ENCODE measurements around the gene PAGR1.

Gene PAGR1

DNA sequence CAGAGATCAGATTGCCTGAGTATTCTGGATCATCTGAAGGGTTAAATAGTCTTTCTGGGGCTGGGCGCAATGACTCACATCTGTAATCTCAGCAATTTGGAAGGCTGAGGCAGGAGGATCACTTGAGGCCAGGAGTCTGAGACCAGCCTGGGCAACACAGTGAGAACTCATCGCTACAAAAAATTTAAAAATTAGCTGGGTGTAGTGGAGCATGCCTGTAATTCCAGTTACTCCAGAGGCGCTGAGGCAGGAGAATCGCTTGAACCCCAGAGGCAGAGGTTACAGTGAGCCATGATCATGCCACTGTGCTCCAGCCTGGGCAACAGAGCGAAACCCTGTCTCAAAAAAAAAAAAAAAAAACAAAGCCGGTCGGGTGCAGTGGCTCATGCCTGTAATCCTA, 20.0 kb downstream of the PAGR1 start:
- no peaks in the 10 kb centered on the region for H3K9me3 ChIP-seq (ENCODE audit: control insufficient read depth in 2 of 2, low read length in 2 of 2)
- H3K4me3 ChIP-seq (ENCODE audit: low read length in 2 of 2) = no peak overlapping the region
- no peak overlapping the region for H3K9ac ChIP-seq (ENCODE audit: low read depth in 1 of 2, low read length in 2 of 2)
- no peaks in the 10 kb centered on the region for H3K27me3 ChIP-seq (ENCODE audit: control insufficient read depth in 2 of 2, insufficient read depth in 2 of 2, low read length in 2 of 2)
- H3K36me3 ChIP-seq (ENCODE audit: control insufficient read depth in 2 of 2, insufficient read depth in 2 of 2, low read length in 2 of 2) = peaks cover 65 to 77% of the 10 kb centered on the region in 2 donors
- H3K4me1 ChIP-seq (ENCODE audit: control insufficient read depth in 2 of 2, insufficient read depth in 2 of 2, low read length in 2 of 2) = no peaks in the 10 kb centered on the region
- no peak overlapping the region for H3K27ac ChIP-seq (ENCODE audit: low read depth in 2 of 2, low read length in 2 of 2)

DNA sequence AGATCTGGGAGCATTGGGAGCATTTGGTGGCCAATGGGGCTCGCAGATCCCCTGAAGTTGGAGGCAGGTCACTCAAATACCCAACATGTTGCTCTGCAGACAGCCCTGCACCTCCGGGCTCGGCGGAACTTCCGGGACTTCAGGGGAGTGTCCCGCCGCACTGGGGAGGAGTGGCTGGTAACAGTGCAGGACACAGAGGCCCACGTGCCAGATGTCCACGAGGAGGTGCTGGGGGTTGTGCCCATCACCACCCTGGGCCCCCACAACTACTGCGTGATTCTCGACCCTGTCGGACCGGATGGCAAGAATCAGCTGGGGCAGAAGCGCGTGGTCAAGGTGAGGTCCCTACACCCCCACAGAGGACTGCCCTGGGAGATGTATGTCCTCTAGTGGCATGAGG, 20.7 kb downstream of the PAGR1 start:
- H3K27ac ChIP-seq (ENCODE audit: low read depth in 2 of 2, low read length in 2 of 2) = no peak overlapping the region
- H3K9me3 ChIP-seq (ENCODE audit: control insufficient read depth in 2 of 2, low read length in 2 of 2) = no peaks in the 10 kb centered on the region
- H3K36me3 ChIP-seq (ENCODE audit: control insufficient read depth in 2 of 2, insufficient read depth in 2 of 2, low read length in 2 of 2) = peaks cover 67 to 79% of the 10 kb centered on the region in 2 donors
- H3K4me3 ChIP-seq (ENCODE audit: low read length in 2 of 2) = no peak overlapping the region
- H3K9ac ChIP-seq (ENCODE audit: low read depth in 1 of 2, low read length in 2 of 2) = no peak overlapping the region
- no peaks in the 10 kb centered on the region for H3K4me1 ChIP-seq (ENCODE audit: control insufficient read depth in 2 of 2, insufficient read depth in 2 of 2, low read length in 2 of 2)
- no peaks in the 10 kb centered on the region for H3K27me3 ChIP-seq (ENCODE audit: control insufficient read depth in 2 of 2, insufficient read depth in 2 of 2, low read length in 2 of 2)

DNA sequence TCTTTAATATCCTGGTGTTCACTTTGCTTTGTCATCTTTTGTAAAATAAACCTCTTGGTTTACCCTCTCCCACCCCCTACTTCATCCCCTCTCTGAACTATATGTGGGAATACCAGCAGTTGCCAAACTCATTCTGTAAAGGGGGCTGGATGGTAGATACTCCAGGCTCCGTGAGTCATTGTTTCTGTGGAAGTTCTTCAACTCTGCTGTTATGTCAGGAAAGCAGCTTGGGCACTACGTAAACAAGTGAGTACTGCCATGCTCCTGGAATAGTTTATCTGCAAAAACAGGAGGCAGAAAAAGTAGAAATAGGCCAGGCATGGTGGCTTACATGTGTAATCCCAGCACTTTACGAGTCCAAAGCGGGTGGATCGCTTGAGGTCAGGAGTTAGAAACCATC, 21.9 kb downstream of the PAGR1 start:
- H3K27me3 ChIP-seq (ENCODE audit: control insufficient read depth in 2 of 2, insufficient read depth in 2 of 2, low read length in 2 of 2) = no peaks in the 10 kb centered on the region
- peaks cover 72 to 84% of the 10 kb centered on the region in 2 donors for H3K36me3 ChIP-seq (ENCODE audit: control insufficient read depth in 2 of 2, insufficient read depth in 2 of 2, low read length in 2 of 2)
- H3K4me3 ChIP-seq (ENCODE audit: low read length in 2 of 2) = no peak overlapping the region
- no peak overlapping the region for H3K27ac ChIP-seq (ENCODE audit: low read depth in 2 of 2, low read length in 2 of 2)
- H3K9me3 ChIP-seq (ENCODE audit: control insufficient read depth in 2 of 2, low read length in 2 of 2) = no peaks in the 10 kb centered on the region
- H3K4me1 ChIP-seq (ENCODE audit: control insufficient read depth in 2 of 2, insufficient read depth in 2 of 2, low read length in 2 of 2) = no peaks in the 10 kb centered on the region
- H3K9ac ChIP-seq (ENCODE audit: low read depth in 1 of 2, low read length in 2 of 2) = no peak overlapping the region

DNA sequence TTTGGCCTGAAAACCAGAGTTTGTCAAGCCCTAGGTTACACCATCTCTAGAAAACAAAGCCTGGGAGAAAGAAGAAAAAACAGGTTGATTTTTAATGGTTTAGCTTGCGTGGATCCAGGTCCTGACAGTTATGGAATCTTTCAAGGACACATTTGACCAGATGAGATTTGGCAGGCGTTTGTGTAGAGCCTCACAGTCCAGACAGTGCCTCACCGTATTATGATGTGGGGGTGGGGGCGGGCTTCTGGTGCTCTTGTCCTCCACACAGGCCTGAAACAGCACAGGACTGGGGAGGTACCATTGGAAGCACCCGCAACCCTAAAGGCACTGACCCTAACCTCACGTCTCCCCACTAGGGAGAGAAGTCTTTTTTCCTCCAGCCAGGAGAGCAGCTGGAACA, 23.9 kb downstream of the PAGR1 start:
- no peak overlapping the region for H3K4me3 ChIP-seq (ENCODE audit: low read length in 2 of 2)
- H3K9ac ChIP-seq (ENCODE audit: low read depth in 1 of 2, low read length in 2 of 2) = no peak overlapping the region
- H3K36me3 ChIP-seq (ENCODE audit: control insufficient read depth in 2 of 2, insufficient read depth in 2 of 2, low read length in 2 of 2) = peaks cover 72 to 86% of the 10 kb centered on the region in 2 donors
- H3K9me3 ChIP-seq (ENCODE audit: control insufficient read depth in 2 of 2, low read length in 2 of 2) = no peaks in the 10 kb centered on the region
- no peaks in the 10 kb centered on the region for H3K4me1 ChIP-seq (ENCODE audit: control insufficient read depth in 2 of 2, insufficient read depth in 2 of 2, low read length in 2 of 2)
- no peaks in the 10 kb centered on the region for H3K27me3 ChIP-seq (ENCODE audit: control insufficient read depth in 2 of 2, insufficient read depth in 2 of 2, low read length in 2 of 2)
- no peak overlapping the region for H3K27ac ChIP-seq (ENCODE audit: low read depth in 2 of 2, low read length in 2 of 2)

DNA sequence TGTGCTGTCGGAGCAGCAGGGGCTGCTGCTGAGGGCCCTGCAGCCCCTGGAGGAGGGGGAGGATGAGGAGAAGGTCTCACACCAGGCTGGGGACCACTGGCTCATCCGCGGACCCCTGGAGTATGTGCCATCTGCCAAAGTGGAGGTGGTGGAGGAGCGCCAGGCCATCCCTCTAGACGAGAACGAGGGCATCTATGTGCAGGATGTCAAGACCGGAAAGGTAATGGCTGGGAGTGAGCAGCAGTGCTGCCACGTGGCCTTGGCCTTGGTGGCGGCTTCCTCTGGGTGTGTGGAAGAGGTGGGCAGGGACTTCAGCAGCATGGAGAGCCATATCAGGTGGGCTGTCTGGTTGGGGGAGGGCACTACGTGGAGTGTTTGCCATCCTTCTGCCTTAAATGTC, 24.3 kb downstream of the PAGR1 start:
- no peak overlapping the region for H3K27ac ChIP-seq (ENCODE audit: low read depth in 2 of 2, low read length in 2 of 2)
- H3K36me3 ChIP-seq (ENCODE audit: control insufficient read depth in 2 of 2, insufficient read depth in 2 of 2, low read length in 2 of 2) = peaks cover 73 to 85% of the 10 kb centered on the region in 2 donors
- no peak overlapping the region for H3K9ac ChIP-seq (ENCODE audit: low read depth in 1 of 2, low read length in 2 of 2)
- no peaks in the 10 kb centered on the region for H3K9me3 ChIP-seq (ENCODE audit: control insufficient read depth in 2 of 2, low read length in 2 of 2)
- no peaks in the 10 kb centered on the region for H3K4me1 ChIP-seq (ENCODE audit: control insufficient read depth in 2 of 2, insufficient read depth in 2 of 2, low read length in 2 of 2)
- no peaks in the 10 kb centered on the region for H3K27me3 ChIP-seq (ENCODE audit: control insufficient read depth in 2 of 2, insufficient read depth in 2 of 2, low read length in 2 of 2)
- no peak overlapping the region for H3K4me3 ChIP-seq (ENCODE audit: low read length in 2 of 2)

DNA sequence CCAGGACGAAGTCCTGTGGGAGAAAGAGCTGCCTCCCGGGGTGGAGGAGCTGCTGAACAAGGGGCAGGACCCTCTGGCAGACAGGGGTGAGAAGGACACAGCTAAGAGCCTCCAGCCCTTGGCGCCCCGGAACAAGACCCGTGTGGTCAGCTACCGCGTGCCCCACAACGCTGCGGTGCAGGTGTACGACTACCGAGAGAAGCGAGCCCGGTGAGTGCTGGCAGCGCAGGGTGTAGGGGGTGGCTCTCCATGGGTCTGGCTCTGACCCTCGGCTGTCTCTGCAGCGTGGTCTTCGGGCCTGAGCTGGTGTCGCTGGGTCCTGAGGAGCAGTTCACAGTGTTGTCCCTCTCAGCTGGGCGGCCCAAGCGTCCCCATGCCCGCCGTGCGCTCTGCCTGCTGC, 25.7 kb downstream of the PAGR1 start:
- no peaks in the 10 kb centered on the region for H3K27me3 ChIP-seq (ENCODE audit: control insufficient read depth in 2 of 2, insufficient read depth in 2 of 2, low read length in 2 of 2)
- no peaks in the 10 kb centered on the region for H3K9me3 ChIP-seq (ENCODE audit: control insufficient read depth in 2 of 2, low read length in 2 of 2)
- no peak overlapping the region for H3K4me3 ChIP-seq (ENCODE audit: low read length in 2 of 2)
- H3K9ac ChIP-seq (ENCODE audit: low read depth in 1 of 2, low read length in 2 of 2) = no peak overlapping the region
- H3K4me1 ChIP-seq (ENCODE audit: control insufficient read depth in 2 of 2, insufficient read depth in 2 of 2, low read length in 2 of 2) = no peaks in the 10 kb centered on the region
- H3K36me3 ChIP-seq (ENCODE audit: control insufficient read depth in 2 of 2, insufficient read depth in 2 of 2, low read length in 2 of 2) = peaks cover 81 to 87% of the 10 kb centered on the region in 2 donors
- no peak overlapping the region for H3K27ac ChIP-seq (ENCODE audit: low read depth in 2 of 2, low read length in 2 of 2)

DNA sequence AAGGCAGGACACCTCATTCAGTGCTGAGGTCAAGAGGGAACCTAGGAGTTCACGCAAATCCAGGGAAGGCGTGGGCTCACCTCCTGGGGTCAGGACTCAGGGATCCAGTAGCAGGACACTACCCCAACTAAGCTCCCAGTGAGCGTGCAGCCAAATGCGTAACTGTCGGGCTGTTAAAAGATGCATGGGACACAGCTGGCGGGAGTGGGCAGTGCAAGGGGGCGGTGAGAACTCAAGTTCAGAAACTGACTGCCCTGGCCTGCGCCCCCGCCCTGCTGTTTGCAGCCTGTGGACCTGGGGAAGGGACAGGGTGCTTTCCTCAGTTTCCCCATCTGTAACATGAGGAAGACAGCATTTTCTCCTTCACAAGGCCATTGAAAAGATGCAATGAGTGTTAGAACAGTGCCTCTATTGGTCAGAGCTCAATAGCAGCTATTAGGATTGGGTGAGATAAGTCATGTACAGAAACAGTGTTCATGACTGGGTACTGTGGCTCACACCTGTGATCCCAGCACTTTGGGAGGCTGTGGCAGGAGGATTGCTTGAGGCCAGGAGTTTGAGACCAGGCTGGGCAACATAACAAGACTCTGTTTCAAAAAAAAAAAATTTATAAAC, 26.9 kb downstream of the PAGR1 start:
- Histone ChIP-seq H3K4me1 (ENCODE audit: control insufficient read depth in 2 of 2, insufficient read depth in 2 of 2, low read length in 2 of 2) (no peaks in the 10 kb centered on the region), H3K9me3 (ENCODE audit: control insufficient read depth in 2 of 2, low read length in 2 of 2) (no peaks in the 10 kb centered on the region), H3K36me3 (ENCODE audit: control insufficient read depth in 2 of 2, insufficient read depth in 2 of 2, low read length in 2 of 2) (peaks cover 82 to 86% of the 10 kb centered on the region in 2 donors), H3K27ac (ENCODE audit: low read depth in 2 of 2, low read length in 2 of 2) (no peak overlapping the region), H3K27me3 (ENCODE audit: control insufficient read depth in 2 of 2, insufficient read depth in 2 of 2, low read length in 2 of 2) (no peaks in the 10 kb centered on the region), H3K9ac (ENCODE audit: low read depth in 1 of 2, low read length in 2 of 2) (no peak overlapping the region), H3K4me3 (ENCODE audit: low read length in 2 of 2) (no peak overlapping the region)

DNA sequence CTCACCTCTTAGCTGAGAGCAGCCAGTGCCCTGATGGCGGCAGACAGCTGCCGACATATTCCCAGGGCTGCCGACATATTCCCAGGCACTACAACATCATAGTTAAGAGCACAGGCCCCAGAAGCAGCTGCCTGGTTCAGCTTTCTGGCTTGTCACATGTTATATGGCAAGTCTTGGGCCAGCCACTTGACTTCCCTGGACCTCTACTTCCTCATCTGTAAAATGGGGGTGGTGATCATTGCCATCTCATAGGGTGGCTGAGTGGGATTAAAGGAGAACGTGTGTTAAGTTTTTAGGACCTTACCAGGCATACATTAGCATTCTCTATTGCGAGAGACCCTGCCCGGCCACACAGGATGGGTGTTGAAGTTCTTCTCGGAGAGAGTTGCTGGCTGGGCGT, 28.0 kb downstream of the PAGR1 start:
- no peak overlapping the region for H3K4me3 ChIP-seq (ENCODE audit: low read length in 2 of 2)
- no peaks in the 10 kb centered on the region for H3K9me3 ChIP-seq (ENCODE audit: control insufficient read depth in 2 of 2, low read length in 2 of 2)
- H3K27ac ChIP-seq (ENCODE audit: low read depth in 2 of 2, low read length in 2 of 2) = no peak overlapping the region
- H3K4me1 ChIP-seq (ENCODE audit: control insufficient read depth in 2 of 2, insufficient read depth in 2 of 2, low read length in 2 of 2) = peaks cover 0 to 2% of the 10 kb centered on the region in 2 donors
- no peak overlapping the region for H3K9ac ChIP-seq (ENCODE audit: low read depth in 1 of 2, low read length in 2 of 2)
- peaks cover 75 to 82% of the 10 kb centered on the region in 2 donors for H3K36me3 ChIP-seq (ENCODE audit: control insufficient read depth in 2 of 2, insufficient read depth in 2 of 2, low read length in 2 of 2)
- no peaks in the 10 kb centered on the region for H3K27me3 ChIP-seq (ENCODE audit: control insufficient read depth in 2 of 2, insufficient read depth in 2 of 2, low read length in 2 of 2)

DNA sequence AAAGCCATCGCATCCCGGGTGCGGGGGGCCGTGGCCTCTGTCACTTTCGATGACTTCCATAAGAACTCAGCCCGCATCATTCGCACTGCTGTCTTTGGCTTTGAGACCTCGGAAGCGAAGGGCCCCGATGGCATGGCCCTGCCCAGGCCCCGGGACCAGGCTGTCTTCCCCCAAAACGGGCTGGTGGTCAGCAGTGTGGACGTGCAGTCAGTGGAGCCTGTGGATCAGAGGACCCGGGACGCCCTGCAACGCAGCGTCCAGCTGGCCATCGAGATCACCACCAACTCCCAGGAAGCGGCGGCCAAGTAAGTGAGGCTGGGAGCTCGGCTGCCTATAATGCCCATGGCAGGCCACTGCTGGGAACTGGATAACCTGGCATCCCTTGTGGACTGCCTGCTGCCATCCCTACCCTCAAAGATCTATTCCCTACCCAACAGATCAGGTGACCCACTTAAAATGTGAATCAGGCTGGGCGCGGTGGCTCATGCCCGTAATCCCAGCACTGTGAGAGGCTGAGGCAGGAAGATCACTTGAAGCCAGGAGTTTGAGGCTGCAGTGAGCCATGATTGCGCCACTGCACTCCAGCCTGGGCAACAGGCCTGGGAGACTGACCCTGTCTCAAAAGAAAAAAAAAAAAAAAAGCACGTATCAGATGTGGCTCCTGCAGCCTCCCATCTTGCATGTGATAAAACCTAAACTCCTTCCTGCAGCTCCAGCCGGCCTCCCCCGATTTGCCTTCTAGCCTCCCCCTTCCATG, 28.8 kb downstream of the PAGR1 start:
- Histone ChIP-seq H3K27ac (ENCODE audit: low read depth in 2 of 2, low read length in 2 of 2) (no peak overlapping the region), H3K4me1 (ENCODE audit: control insufficient read depth in 2 of 2, insufficient read depth in 2 of 2, low read length in 2 of 2) (peaks cover 0 to 2% of the 10 kb centered on the region in 2 donors), H3K36me3 (ENCODE audit: control insufficient read depth in 2 of 2, insufficient read depth in 2 of 2, low read length in 2 of 2) (peaks cover 71 to 74% of the 10 kb centered on the region in 2 donors), H3K4me3 (ENCODE audit: low read length in 2 of 2) (no peak overlapping the region), H3K27me3 (ENCODE audit: control insufficient read depth in 2 of 2, insufficient read depth in 2 of 2, low read length in 2 of 2) (no peaks in the 10 kb centered on the region), H3K9me3 (ENCODE audit: control insufficient read depth in 2 of 2, low read length in 2 of 2) (no peaks in the 10 kb centered on the region), H3K9ac (ENCODE audit: low read depth in 1 of 2, low read length in 2 of 2) (no peak overlapping the region)

DNA sequence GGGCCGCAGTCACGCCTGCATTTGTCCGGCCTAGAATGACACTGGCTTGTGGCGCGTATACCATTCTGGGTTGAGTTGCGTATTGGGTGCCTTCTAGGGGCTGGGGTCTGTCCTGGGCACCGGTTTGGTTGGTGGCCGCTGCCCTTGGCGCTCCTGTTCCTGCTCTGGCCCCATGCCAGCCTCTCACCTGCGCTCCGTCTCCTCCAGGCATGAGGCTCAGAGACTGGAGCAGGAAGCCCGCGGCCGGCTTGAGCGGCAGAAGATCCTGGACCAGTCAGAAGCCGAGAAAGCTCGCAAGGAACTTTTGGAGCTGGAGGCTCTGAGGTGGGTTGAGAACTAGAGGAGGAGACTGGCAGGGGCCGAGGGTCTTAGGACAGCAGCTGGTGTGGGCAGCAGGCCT, 29.7 kb downstream of the PAGR1 start:
- Histone ChIP-seq H3K9ac (ENCODE audit: low read depth in 1 of 2, low read length in 2 of 2) (no peak overlapping the region), H3K4me3 (ENCODE audit: low read length in 2 of 2) (no peak overlapping the region), H3K9me3 (ENCODE audit: control insufficient read depth in 2 of 2, low read length in 2 of 2) (no peaks in the 10 kb centered on the region), H3K4me1 (ENCODE audit: control insufficient read depth in 2 of 2, insufficient read depth in 2 of 2, low read length in 2 of 2) (peaks cover 0 to 2% of the 10 kb centered on the region in 2 donors), H3K36me3 (ENCODE audit: control insufficient read depth in 2 of 2, insufficient read depth in 2 of 2, low read length in 2 of 2) (peaks cover 63 to 66% of the 10 kb centered on the region in 2 donors), H3K27ac (ENCODE audit: low read depth in 2 of 2, low read length in 2 of 2) (no peak overlapping the region), H3K27me3 (ENCODE audit: control insufficient read depth in 2 of 2, insufficient read depth in 2 of 2, low read length in 2 of 2) (no peaks in the 10 kb centered on the region)
